Astrocyte (in vitro differentiated cells and primary cell): ENCODE measurements around the gene KIF1A. TPM values are rescaled to one million over a fixed set of nuclear protein-coding genes. Genes with fewer than 3 reads are reported as not detected.

ENCODE experiments used
- DNase-seq: peaks from one replicate; pipeline ENCODE4 v3.0.0-alpha.2; 2010; ENCODE audit warnings: low read depth
- FAIRE-seq: peaks from 2 replicates; lab custom pipeline; 2011; peaks lifted over from hg19 to GRCh38; lab: Jason Lieb, UNC
- H2AFZ ChIP-seq: 2 replicates; pipeline ENCODE4 v1.6.0; 2012; ENCODE audit warnings: low read depth, low read length, inconsistent platforms
- H3K27ac ChIP-seq: 2 replicates; pipeline ENCODE4 v1.5.1; 2011; ENCODE audit warnings: low read depth, low read length, inconsistent platforms
- H3K27me3 ChIP-seq: 2 replicates; pipeline ENCODE4 v1.6.0; 2011; ENCODE audit warnings: low read length, inconsistent platforms; ENCODE audit not compliant: insufficient read depth
- H3K36me3 ChIP-seq: 2 replicates; pipeline ENCODE4 v1.5.1; 2011; ENCODE audit warnings: low read length, inconsistent platforms; ENCODE audit not compliant: insufficient read depth
- H3K4me1 ChIP-seq: 2 replicates; pipeline ENCODE4 v1.5.1; 2011; ENCODE audit warnings: low read length, inconsistent platforms; ENCODE audit not compliant: insufficient read depth
- H3K4me2 ChIP-seq: 2 replicates; pipeline ENCODE4 v1.6.0; 2012; ENCODE audit warnings: low read length, inconsistent platforms
- H3K4me3 ChIP-seq: 2 replicates; pipeline ENCODE4 v1.5.1; 2011; ENCODE audit warnings: low read depth, mild to moderate bottlenecking, low read length, inconsistent platforms; ENCODE audit not compliant: insufficient read depth
- H3K79me2 ChIP-seq: 2 replicates; pipeline ENCODE4 v1.6.0; 2012; ENCODE audit warnings: mild to moderate bottlenecking, low read length, inconsistent platforms; ENCODE audit not compliant: insufficient read depth
- H3K9ac ChIP-seq: 2 replicates; pipeline ENCODE4 v1.6.0; 2012; ENCODE audit warnings: mild to moderate bottlenecking, low read length, inconsistent platforms
- H3K9me3 ChIP-seq: 2 replicates; pipeline ENCODE4 v1.5.1; 2012; ENCODE audit warnings: low read depth, mild to moderate bottlenecking, low read length, inconsistent platforms; ENCODE audit not compliant: insufficient read depth
- H4K20me1 ChIP-seq: 2 replicates; pipeline ENCODE4 v1.6.0; 2012; ENCODE audit warnings: low read length, inconsistent platforms; ENCODE audit not compliant: insufficient read depth
- H3K27ac Mint-ChIP-seq: one replicate; pipeline ENCODE4 v1.8.0; 2021; ENCODE audit warnings: mild to moderate bottlenecking, mixed read lengths; ENCODE audit not compliant: unreplicated experiment
- H3K27me3 Mint-ChIP-seq: one replicate; pipeline ENCODE4 v1.8.0; 2021; ENCODE audit warnings: low read depth, mixed read lengths; ENCODE audit not compliant: unreplicated experiment
- H3K36me3 Mint-ChIP-seq: one replicate; pipeline ENCODE4 v1.8.0; 2021; ENCODE audit warnings: low read depth, mixed read lengths; ENCODE audit not compliant: unreplicated experiment
- H3K4me1 Mint-ChIP-seq: one replicate; pipeline ENCODE4 v1.8.0; 2021; ENCODE audit warnings: low read depth, mixed read lengths; ENCODE audit not compliant: unreplicated experiment
- H3K4me3 Mint-ChIP-seq: one replicate; pipeline ENCODE4 v1.8.0; 2021; ENCODE audit warnings: mild to moderate bottlenecking, moderate library complexity, mixed read lengths; ENCODE audit not compliant: unreplicated experiment
- H3K9me3 Mint-ChIP-seq: one replicate; pipeline ENCODE4 v1.8.0; 2021; ENCODE audit warnings: mild to moderate bottlenecking, mixed read lengths; ENCODE audit not compliant: unreplicated experiment
- EZH2 ChIP-seq: IDR thresholded peaks from 2 replicates; pipeline ENCODE4 v1.6.1; 2012; ENCODE audit warnings: mild to moderate bottlenecking, low read length, inconsistent platforms; ENCODE audit not compliant: insufficient read depth
- total RNA-seq: library from RNA; stranded (reverse); gene quantifications from 2 replicates; pipeline ENCODE4 v1.2.1, GENCODE V29; 2021
- TF ChIP-seq, protein P1 (sequence below): IDR thresholded peaks from 2 replicates; pipeline ENCODE4 v1.5.1; 2011; ENCODE audit warnings: low read depth, mild to moderate bottlenecking, inconsistent platforms, low read length, moderate library complexity; ENCODE audit not compliant: insufficient read depth

Gene KIF1A
- total RNA-seq, 1 donor from 2014 or later: 51.2 TPM

DNA sequence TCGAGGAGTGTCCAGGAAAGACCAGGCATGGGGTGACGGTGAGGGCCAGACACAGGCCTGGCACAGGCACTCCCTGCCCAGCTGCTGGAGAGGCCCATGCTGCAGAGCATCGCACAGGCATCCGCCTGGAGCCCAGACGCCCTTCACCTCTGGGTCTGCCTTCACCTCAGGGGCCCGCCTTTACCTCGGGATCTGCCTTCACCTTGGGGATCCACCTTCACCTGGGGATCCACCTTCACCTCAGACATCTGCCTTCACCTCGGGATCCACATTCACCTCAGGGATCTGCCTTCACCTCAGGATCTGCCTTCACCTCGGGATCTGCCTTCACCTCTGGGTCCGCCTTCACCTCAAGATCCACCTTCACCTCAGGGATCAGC lies 7.7 kb downstream of the KIF1A start:
- H4K20me1 ChIP-seq: no peaks in the 10 kb centered on the region
- DNase-seq (no peak), FAIRE-seq (no peak)

DNA sequence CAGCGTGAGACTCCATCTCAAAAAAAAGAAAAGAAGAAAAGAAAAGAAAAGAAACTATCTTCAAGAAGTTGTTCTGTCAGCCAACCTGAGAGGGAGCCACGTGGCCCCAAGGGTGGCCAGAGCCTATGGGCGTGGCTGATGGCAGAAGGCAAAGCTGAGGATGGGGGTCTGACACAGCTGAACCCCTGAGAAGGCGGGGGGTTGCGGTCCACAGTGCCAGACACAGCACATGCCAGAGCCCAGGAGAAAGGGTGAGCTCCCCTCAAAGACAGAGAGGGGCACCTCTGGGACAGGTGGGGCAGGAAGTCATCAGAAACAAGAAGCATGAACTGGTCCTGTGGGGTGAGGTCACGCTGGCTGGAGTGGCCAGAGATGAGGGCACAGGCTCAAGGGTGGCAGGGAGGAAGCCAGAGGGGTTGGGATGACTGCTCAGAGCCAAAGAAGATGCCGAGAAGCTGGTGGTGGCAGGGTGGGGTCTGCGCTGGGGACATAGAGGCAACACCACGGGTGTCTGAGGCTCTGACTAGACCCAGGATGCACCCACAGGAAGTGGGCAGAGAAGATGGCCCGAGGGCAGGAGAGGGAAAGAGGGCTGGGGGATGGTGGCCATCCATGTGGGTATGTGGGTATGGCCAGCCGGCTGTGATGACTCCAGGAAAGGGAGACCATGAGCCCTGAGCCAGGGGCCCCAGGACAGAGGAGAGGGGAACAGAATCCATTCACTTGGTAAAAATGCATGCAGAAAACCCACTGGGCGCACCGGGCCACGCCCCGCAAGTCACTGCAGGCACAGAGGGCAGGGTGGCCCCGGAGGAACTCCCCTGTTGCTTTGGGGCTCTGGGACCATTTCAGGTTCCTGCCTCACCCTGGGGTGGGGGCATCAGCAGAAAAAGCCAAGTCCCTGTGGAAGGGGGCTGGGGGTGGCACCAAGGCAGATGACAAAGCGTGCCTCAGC lies 8.4 kb downstream of the KIF1A start:
- peaks cover 10% of the 10 kb centered on the region for H3K36me3 Mint-ChIP-seq
- Histone ChIP-seq H3K36me3 (no peaks in the 10 kb centered on the region), H4K20me1 (no peaks in the 10 kb centered on the region), H3K9ac (no peak overlapping the region), H3K4me2 (no peak overlapping the region), H2AFZ (no peak overlapping the region), H3K4me3 (no peak overlapping the region), H3K27ac (no peak overlapping the region), H3K4me1 (no peaks in the 10 kb centered on the region), H3K79me2 (no peaks in the 10 kb centered on the region), H3K27me3 (no peaks in the 10 kb centered on the region), H3K9me3 (peaks cover 9% of the 10 kb centered on the region)
- H3K4me1 Mint-ChIP-seq: no peaks in the 10 kb centered on the region
- no peak for DNase-seq
- H3K4me3 Mint-ChIP-seq: no peak overlapping the region
- peaks cover 17% of the 10 kb centered on the region for H3K9me3 Mint-ChIP-seq
- peak overlapping the region; percentile 58 for H3K27ac Mint-ChIP-seq
- TF ChIP-seq, protein P1, sequence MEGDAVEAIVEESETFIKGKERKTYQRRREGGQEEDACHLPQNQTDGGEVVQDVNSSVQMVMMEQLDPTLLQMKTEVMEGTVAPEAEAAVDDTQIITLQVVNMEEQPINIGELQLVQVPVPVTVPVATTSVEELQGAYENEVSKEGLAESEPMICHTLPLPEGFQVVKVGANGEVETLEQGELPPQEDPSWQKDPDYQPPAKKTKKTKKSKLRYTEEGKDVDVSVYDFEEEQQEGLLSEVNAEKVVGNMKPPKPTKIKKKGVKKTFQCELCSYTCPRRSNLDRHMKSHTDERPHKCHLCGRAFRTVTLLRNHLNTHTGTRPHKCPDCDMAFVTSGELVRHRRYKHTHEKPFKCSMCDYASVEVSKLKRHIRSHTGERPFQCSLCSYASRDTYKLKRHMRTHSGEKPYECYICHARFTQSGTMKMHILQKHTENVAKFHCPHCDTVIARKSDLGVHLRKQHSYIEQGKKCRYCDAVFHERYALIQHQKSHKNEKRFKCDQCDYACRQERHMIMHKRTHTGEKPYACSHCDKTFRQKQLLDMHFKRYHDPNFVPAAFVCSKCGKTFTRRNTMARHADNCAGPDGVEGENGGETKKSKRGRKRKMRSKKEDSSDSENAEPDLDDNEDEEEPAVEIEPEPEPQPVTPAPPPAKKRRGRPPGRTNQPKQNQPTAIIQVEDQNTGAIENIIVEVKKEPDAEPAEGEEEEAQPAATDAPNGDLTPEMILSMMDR: no peak
- no peak for TF ChIP-seq EZH2
- peaks cover 2% of the 10 kb centered on the region for H3K27me3 Mint-ChIP-seq
- no peak for FAIRE-seq

More for the DNA sequence above, 7.7 kb downstream of the KIF1A start:
- Histone ChIP-seq H3K4me1 (no peaks in the 10 kb centered on the region), H3K36me3 (no peaks in the 10 kb centered on the region), H3K27ac (no peak overlapping the region), H3K27me3 (no peaks in the 10 kb centered on the region), H3K4me2 (no peak overlapping the region), H3K4me3 (no peak overlapping the region), H3K9ac (no peak overlapping the region), H2AFZ (no peak overlapping the region), H3K79me2 (no peaks in the 10 kb centered on the region), H3K9me3 (peaks cover 9% of the 10 kb centered on the region)
- no peak for TF ChIP-seq EZH2
- TF ChIP-seq, protein P1: no peak
- H3K27ac Mint-ChIP-seq: no peak overlapping the region
- peaks cover 10% of the 10 kb centered on the region for H3K36me3 Mint-ChIP-seq
- no peak overlapping the region for H3K4me3 Mint-ChIP-seq
- no peaks in the 10 kb centered on the region for H3K4me1 Mint-ChIP-seq
- peaks cover 17% of the 10 kb centered on the region for H3K9me3 Mint-ChIP-seq
- H3K27me3 Mint-ChIP-seq: peaks cover 2% of the 10 kb centered on the region

DNA sequence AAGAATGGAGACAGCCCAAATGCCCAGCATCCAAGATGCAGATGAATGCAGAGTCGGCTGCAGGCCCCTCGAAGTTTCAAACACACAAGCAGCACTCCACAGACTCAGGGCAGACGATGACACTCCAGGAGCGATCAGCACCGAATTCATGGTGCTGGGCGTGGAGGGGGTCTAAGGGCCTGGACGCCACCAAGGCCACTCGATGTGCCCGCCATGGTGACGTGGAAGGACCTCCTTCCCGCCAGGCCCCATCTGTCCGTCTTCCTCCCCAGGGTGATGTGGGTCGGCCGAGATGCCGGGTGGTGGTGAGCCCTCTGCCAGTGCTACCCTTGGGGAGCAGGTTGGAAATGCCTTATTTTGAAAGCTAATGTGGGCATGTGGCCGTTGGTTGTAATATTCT lies 9.4 kb downstream of the KIF1A start:
- H3K79me2 ChIP-seq: no peaks in the 10 kb centered on the region

More for the DNA sequence above, 9.4 kb downstream of the KIF1A start:
- H3K9me3 ChIP-seq: peaks cover 9% of the 10 kb centered on the region
- no peaks in the 10 kb centered on the region for H3K4me1 Mint-ChIP-seq
- H4K20me1 ChIP-seq: no peaks in the 10 kb centered on the region
- H3K4me2 ChIP-seq: no peak overlapping the region
- H3K9ac ChIP-seq: no peak overlapping the region
- DNase-seq: no peak
- no peaks in the 10 kb centered on the region for H3K36me3 ChIP-seq
- peaks cover 10% of the 10 kb centered on the region for H3K36me3 Mint-ChIP-seq
- peaks cover 2% of the 10 kb centered on the region for H3K27me3 Mint-ChIP-seq
- H3K4me3 ChIP-seq: no peak overlapping the region
- H2AFZ ChIP-seq: no peak overlapping the region
- H3K4me3 Mint-ChIP-seq: no peak overlapping the region
- H3K27ac ChIP-seq: no peak overlapping the region
- TF ChIP-seq, protein P1: no peak
- no peak for TF ChIP-seq EZH2
- peaks cover 17% of the 10 kb centered on the region for H3K9me3 Mint-ChIP-seq
- no peak overlapping the region for H3K27ac Mint-ChIP-seq
- no peaks in the 10 kb centered on the region for H3K27me3 ChIP-seq
- H3K4me1 ChIP-seq: no peaks in the 10 kb centered on the region
- FAIRE-seq: no peak
